ENCODE results near the gene SLC15A1.

- TF ChIP-seq, protein P1, sequence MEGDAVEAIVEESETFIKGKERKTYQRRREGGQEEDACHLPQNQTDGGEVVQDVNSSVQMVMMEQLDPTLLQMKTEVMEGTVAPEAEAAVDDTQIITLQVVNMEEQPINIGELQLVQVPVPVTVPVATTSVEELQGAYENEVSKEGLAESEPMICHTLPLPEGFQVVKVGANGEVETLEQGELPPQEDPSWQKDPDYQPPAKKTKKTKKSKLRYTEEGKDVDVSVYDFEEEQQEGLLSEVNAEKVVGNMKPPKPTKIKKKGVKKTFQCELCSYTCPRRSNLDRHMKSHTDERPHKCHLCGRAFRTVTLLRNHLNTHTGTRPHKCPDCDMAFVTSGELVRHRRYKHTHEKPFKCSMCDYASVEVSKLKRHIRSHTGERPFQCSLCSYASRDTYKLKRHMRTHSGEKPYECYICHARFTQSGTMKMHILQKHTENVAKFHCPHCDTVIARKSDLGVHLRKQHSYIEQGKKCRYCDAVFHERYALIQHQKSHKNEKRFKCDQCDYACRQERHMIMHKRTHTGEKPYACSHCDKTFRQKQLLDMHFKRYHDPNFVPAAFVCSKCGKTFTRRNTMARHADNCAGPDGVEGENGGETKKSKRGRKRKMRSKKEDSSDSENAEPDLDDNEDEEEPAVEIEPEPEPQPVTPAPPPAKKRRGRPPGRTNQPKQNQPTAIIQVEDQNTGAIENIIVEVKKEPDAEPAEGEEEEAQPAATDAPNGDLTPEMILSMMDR (IDR thresholded peaks at IDR 0.05) = no peak
- no peak for TF ChIP-seq POLR2A (IDR thresholded peaks at IDR 0.05)
- no peak for TF ChIP-seq POLR2AphosphoS5 (IDR thresholded peaks at IDR 0.05)
Measured at GRCh38 chr13:98731038-98731437, 21.4 kb downstream of the SLC15A1 start.
